NOMO-1 treated with dmso at 0.1 percent for 144 hours (cell line): ENCODE data around the gene GDPD4.

Source experiments
- DNase-seq: peaks from one replicate; lab custom pipeline; 2025; ENCODE audit not compliant: unreplicated experiment; lab: John Stamatoyannopoulos, UW

Gene GDPD4

DNA sequence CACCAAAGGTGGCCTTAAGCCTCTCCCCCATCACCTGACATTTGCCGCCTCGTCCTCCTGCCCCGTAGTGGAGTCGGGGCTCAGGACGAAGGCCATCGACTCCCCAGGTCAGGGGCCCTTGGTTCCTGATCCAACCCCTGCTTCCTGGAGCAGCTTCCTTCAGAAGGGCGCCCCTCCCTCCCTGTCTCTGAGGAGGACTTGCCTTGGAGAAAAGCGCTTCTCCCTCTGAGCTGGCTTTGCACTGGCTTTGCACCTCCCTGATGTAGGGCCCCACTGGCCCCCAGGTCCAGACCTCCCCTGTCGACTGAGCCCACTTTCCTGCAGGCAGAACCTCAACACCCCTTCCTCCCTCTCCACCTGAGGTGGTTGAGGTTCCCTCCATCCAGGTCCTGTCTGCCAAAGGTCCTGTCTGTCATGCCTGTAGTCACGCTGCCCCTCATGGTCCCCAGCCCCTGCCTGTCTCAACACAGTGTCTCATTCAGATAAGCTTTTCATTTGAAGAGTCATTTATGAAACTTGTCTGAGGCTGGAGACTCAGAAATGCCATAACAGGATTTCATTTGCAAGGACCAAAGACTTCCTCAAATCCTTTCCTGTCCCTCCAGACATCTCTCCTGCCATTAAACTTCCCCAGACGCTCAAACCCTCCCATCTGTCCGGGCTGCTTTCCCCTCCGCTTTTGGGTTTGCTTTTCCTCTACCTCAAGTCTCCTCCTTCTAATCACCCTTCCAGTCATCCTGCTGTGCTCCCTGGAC lies 95.0 kb downstream of the GDPD4 start:
- no peak for DNase-seq

DNA sequence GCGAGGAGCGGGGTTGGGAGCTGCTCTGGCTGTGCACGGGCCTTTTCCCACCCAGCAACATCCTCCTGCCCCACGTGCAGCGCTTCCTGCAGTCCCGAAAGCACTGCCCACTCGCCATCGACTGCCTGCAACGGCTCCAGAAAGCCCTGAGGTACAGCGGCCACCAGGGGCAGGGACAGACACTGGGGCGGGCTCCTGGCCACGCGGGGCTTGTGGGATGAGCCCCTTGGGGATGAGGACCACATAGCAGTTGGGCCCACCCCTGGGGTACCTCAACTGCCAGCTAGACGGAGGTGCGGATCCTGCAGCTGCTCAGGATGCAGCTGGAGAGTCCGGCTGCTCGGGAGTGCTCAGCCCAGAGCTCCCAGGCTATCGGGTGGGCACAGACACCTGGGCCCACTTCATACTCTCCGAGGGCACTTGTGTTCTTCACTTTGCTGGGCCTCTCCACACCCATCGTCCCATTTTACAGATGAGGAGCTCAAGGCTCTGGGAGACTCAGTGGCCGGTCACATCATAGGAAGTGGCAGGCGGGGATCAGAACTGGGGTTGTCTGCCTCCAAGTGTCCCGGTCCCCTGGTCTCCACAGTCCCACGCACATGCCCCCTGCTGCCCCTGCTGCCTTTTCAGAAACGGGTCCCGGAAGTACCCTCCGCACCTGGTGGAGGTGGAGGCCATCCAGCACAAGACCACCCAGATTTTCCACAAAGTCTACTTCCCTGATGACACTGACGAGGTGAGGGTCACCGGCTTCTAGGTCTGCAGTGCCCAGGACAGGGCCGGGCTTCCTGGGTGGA lies 95.8 kb downstream of the GDPD4 start:
- DNase-seq: no peak

DNA sequence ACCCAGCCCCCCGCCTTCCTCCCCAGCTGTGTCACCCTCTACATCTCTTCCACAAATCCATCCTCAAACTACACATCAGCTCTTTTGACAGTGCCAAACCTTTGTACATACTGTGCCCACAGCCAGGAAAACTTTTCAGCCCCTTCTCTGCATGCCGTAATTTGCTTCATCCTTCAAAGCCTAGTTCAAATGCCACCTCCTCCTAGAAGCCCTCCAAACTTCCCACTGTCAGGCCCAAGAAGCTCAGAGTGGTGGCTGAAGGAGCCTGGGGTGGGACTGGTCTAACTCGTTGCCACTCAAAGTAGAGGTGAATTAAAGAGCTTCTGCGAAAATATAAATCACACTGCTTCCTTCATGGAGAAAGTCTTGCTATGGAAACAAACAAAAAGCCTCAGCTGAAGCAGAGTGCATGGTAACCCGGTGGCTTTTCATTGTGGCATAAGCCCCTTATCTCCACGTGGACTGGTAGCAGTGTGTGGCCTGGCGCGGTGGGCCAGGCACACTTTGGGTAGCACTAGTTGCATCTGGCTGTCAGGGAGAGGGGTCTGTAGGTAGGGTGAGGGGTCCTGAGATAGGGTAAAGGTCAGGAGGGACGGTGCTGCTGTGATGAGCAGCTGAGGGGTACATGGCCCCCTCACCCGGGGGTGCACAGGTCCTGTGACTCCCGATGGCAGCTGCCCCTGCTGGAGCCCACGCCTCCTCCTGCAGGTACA lies 96.6 kb downstream of the GDPD4 start:
- no peak for DNase-seq

DNA sequence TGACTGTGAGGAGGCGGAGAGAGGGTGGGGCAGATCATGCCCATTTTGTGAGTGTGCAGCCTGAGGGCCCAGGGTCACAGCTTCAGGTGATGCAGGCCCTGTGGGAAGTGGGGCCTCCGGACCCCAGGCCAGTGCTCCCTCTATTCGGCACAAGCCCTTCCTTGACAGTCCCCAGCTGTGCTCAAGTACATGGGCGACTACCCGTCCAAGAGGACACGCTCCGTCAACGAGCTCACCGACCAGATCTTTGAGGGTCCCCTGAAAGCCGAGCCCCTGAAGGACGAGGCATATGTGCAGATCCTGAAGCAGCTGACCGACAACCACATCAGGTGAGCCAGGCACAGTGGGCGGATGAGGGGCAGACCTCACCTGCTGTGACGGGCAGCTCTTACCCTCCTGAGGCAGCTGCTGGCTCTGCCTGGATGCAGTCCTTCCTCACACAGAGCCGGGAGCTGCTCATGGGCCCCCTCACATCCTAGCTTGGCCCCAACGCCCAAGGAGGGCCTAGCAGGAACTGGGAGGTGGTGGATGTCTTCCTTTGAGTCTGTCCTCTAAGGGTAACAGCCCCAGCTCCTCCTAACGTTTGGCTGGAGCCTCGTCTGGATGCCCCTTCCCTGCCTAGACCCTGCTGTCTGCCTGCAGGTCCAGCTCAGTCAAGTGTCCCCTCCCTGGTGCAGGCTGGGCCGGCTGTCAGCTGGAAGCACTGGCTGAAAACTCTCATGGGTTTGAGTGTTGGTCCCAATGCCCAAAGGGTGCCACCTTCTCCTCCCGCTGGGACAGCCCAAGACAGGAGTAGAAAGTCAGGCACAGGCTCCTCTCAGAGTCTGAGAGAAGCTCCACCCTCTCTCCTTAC lies 97.4 kb downstream of the GDPD4 start:
- DNase-seq: no peak

DNA sequence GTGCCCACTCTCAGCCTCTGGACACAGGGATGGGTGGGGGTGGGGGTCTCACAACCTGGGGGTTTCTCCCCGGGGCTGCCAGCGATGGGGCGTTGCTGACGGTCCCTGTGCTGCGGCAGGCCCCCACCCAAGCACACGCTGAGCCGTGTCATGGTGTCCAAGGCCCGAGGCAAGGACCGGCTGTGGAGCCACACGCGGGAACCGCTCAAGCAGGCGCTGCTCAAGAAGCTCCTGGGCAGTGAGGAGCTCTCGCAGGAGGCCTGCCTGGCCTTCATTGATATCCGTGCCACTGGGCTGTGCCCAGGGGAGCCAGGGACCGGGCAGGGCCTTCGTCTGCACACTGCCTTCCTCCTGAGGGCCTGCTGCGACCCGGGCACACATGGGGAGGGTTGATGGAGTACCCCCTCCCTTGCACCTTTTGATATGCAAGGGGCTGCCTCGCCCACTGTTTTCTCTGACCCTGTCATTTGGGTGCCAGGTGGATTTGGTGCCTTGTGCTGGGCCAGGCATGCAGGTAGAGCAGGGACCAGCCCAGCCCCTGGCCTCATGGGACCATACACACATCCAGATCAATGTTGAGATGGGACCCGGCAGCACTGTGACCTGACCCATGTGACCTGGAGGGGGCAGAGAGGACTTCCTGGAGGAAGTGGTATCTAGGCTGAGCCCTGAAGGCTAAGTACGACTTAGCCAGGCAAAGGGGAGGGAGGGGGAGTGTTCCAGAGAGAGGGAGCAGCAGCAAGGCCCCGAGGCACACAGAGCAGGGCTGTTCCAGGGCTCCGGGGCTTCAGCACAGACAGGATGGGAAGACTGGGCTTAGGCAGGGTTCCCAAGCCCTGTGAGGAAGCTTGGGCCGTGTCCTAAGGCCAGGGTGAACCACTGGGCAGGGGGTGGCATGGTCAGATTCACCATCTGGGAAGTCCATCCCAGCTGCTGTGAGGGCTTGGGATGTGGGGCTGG lies 98.3 kb downstream of the GDPD4 start:
- no peak for DNase-seq

DNA sequence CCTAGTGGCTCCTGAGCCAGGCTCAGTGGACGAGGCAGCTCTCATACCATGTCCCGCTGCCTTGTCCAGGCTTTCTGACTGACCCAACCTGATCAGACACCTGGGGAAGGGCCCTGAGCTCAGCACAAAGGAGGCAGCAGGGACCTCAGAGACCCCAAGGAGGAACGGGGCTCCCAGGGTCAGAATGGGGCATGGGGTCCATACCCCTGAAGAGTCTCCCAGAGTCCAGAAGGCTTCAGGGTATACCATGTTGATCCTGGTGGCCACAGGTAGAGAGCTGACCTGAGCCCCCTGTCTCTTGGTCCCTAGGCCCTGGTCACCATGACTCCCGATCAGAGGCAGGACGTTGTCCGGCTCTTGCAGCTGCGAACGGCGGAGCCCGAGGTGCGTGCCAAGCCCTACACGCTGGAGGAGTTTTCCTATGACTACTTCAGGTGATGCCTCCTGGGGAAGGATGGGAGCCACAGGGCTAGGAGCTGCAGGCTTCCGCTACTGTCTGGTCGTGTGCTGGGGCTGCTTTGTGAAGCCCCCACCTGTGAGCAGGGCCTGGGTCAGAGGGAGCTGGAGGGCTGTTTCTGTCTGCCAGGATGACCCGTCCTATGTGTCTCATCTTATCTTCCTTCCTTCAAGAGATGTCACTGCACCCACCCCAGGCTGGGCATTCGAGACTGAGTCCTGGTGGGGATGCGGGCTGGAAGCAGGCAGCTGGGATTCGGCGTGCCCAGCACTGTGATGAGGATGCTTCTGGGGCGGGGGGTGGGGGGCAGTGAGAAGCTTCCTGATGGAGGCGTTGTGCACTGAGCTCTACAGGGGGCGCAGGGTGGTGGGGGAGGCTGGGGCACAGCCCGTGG lies 99.3 kb downstream of the GDPD4 start:
- no peak for DNase-seq

DNA sequence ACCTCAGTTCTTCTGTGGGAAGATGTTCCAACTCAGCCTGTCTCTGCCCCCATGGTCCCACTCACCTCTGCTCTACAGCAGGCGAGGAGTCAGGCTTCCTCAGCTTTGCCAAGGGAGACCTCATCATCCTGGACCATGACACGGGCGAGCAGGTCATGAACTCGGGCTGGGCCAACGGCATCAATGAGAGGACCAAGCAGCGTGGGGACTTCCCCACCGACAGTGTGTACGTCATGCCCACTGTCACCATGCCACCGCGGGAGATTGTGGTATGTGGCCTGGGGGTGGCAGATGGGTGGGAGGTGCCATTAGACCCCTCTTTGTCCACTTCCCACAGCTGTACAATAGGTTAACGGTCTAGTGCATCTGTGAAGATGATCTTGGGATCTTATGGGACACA lies 100.1 kb downstream of the GDPD4 start:
- DNase-seq: no peak

DNA sequence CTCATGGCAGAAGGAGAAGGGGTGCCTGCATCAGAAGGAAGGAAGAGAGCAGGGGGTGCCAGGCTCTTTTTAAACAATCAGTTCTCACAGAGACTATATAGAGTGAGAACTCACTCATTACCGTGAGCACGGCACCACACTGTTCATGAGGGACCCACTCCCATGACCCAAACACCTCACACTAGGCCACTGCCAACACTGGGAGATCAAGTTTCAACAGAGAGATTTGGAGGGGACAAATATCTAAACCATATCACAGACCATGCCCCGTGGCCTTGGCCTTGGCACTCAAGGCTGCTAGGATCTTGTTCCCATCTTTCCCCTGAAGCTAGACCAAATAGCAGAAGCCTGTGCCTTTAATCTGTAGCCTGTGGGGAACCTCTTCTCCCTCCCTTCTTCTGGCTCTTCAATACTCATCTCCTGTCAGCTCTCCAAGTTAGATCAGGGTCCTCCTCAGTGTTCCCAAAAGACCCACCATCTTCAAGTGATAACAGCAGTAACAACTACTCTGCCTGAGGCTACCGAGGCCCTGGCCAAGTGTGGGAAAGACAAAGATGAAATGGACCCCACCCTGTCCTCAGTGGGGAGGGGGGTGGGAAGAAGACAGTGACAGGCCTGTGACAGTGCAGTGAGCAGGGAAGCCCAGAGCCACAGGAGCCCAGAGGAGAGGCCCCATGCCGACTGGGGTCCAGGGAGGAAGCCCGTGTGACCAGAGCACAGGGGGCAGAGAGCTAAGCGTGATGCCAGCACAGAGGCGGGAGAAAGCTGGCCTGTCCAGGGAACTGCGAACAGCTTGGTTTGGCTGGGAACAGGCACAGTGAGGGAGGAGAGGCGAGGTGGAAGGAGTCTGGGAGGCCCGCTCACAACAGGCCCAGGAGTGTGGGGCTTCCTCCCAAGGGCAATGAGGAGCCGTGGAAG lies 100.9 kb downstream of the GDPD4 start:
- no peak for DNase-seq

DNA sequence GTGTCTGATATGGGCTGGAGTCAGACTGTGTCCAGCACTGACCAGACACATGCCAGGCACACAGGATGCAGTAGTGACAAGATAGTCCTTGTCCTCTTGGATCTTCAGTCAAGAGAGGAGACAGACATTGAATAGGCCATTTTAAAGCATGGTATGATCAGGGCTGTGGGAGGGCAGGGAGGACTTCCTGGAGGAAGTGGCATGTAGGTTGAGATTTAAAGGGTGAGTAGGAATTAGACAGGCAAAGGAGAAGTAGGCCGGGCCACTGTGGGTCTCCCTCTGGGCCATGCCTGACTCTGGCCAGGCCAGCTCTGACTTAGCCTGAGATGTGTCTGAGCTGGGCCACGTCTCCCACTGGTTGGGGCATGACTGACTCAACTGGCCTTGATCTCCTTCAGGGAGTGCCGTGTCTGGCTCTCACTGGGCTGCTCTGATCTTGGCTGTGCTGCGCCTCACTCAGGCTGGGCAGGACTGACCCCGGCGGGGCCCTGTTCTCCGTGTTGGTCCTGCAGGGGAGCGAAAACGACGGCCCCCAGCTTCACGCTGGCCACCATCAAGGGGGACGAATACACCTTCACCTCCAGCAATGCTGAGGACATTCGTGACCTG lies 102.2 kb downstream of the GDPD4 start:
- no peak for DNase-seq

DNA sequence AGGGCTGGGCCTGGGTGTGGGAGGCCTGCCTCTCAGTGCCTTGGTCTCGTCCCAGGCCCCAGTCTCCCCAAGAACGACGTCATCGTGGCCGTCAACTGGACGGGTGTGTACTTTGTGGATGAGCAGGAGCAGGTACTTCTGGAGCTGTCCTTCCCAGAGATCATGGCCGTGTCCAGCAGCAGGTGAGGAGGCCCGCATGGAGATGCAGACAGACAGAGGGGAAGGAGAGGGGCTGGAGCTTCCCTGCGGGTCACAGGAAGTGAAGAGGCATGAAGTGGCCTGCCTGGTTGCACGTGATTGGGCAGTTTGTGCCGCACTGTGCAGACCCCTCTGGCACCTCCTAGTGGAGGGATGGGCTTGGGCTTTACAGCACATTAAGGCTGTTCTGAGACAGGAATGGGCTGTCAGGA lies 103.0 kb downstream of the GDPD4 start:
- DNase-seq: no peak

DNA sequence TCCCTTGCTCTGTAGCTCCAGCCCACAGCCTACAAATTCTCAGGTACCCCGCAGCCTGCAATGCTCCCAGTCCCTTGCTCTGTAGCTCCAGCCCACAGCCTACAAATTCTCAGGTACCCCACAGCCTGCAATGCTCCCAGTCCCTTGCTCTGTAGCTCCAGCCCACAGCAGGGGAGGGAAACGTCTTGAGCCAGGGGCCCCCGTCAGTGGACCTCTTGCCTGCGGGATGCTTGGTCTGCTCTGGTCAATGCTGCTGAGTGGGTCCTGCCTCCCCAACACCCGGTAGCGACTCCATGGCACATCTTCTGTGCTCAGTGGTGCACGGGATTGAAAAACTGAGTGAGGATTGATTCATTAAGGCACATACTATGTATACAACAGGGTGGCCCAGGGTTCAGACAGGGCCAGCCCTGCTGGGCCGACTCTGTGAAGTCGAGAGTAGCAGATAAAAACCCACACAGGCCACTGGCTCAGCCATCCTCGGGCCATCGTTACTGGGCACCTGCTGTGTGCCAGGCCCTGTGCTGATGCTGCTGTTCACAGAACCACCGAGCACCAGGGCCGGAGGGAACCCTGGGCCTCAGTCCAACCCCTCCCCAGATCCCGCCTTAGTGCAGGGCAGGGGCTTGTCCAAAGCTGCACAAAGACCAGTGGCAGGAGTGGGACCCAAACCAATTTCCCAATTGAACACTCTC lies 103.7 kb downstream of the GDPD4 start:
- DNase-seq: no peak

DNA sequence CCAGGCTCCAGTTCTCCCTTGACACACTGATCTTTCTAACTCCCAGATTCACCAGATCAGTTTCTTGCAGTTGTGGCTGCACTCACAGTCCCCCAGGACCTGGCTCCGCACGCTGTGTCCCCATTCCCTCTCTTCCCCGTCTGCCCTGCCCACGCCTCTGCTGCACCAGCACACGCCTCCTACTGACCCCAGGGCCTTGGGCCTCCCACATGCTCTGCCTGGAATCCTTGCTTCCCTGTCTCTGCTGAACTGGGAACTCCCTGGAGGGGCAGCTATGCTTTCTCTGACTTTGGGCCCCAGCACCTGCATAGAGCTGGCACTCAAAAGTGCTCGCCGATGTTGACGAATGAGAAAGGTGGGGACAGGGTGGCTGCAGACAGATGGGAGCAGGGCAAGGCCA lies 104.5 kb downstream of the GDPD4 start:
- no peak for DNase-seq

DNA sequence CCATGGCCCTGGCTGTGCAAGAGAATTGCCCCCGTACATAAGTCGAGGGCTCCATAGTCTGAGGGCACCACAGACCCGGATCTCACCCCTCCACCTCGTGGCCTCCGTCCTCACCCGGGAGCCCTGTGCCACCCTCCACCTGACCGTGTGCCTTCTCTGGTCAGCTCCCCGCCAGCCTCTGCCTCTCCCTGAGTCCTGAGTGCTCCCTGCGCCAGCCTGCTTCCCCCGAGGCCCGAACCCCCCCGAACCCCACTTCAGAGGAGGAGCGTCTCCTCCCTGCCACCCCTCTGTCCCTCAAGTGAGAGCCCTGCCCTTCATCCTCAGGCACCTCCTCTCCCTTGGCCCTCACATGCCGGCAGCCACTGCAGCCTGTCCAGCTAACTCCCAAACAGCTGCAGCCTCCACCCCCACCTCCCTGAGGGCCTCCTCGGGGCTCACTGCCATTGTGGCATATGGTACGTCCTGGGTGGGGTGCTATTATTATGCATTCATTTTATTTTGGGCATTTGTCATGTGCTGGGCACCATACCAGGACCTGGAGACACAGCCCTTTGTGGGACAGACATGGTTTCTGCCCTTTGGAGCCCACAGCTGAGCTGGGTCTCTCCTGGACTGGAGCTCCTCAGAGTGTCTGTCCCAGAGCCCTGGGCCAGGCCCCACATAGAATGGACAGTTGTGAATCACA lies 106.3 kb downstream of the GDPD4 start:
- no peak for DNase-seq

DNA sequence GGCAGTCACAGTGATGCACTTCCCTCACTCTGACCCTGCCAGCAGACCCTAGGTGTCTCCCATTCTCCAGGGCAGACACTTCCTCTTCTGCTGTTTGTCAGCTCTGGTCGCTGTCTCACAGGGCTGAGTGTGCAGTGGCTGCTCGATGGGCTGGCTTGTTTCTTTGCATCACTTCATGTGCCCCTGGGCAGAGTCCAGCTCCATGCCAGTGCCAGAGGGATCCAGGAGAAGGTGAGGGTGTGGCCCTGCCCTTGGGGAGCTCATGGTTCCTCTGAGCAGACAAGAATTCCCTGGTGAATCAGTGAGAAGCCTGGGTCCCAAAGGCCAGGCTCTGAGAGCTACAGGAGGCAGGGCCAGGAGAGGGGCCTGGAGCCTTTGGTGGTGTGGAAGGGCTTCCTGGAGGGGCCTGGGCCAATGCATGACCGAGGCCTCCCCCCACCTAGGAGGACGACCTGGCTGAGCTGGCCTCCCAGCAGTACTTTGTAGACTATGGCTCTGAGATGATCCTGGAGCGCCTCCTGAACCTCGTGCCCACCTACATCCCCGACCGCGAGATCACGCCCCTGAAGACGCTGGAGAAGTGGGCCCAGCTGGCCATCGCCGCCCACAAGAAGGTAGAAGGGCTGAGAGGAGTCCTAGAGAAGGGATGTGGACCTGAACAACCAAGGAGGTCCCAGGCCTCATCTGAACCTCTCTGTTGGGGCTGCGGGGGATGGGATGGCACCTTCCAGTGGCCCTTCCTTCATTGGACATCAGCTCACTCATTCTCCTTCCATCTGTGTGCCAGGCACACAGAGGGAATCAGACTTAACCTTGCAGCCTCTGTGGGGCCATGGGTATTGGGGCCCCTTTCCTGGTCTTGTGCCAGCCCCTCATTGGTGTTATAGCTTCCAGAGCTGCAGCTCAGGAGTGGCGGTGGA lies 107.3 kb downstream of the GDPD4 start:
- DNase-seq: no peak

DNA sequence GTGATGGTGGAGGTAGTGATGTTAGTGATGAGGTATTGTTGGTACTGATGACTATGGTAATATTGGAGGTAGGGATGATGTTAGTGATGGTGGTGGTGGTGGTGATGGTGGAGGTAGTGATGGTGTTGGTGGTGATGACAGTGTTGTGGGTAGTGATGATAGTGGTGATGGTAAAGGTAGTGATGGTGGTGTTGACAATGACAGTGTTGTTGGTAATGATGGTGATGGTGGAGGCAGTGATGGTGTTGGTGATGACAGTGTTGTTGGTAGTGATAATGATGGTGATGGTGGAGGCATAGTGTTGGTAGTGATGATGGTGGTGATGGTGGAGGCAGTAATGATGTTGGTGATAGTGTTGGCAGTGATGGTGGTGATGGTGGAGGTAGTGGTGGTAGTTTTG lies 108.3 kb downstream of the GDPD4 start:
- no peak for DNase-seq
